ENCODE data around the gene AUTS2.

The AUTS2 gene

DNA sequence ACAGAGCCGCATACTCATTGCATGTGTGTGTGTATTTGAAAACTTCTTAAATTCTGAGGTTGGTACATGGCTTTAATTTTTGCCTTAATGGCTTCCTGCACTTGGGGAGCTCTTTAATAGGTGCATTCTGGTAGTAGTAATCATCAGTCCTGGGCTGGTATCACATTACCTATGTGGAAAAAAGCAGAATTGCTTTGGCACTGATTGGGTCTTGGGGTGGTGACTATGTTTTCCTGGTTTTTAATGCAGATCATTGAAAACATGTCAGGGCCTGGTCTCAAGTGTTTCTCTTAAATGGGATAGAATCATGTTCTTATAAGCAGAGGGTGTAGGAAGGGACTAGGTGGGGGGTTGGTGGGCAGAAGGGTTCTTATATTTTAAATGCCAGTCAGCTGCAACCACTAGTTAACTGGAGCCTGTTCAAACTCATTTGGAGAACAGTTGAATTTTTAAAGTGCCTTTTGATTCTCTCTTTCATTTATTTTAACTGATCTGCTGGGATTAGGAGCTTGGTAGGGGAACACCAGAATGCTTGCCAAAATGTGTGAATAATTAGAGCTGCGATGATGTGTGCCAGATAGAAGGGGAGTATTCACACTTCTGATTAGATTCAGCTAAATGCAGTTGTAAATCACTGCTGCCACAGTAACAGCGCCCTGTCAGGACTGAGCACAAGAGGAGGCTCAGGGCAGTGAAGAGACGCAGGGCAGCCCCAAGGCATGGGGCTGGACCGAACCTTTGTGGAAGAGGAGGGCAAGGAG is 900.1 kb downstream of the AUTS2 start:
- peak; percentile 46 for DNase-seq

DNA sequence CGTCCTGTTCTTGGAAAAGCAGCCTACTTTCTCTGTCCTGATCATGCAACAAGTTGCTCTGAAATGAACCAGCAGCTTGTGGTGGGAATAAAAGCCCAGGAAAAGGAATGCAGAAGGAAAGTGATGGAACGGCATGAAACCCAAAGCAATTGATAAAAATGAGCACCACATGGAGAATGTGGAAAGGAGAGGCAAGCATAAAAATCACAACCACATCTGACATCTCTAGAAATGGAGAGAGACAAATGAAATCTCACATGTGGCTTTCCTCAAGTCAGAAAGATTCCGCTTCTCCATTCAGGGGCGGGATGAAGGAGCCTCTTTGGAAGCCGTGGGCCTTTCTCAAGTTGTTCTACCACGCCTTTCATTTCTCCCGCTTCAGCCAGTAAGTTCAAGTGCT is 902.0 kb downstream of the AUTS2 start:
- no peak for DNase-seq

DNA sequence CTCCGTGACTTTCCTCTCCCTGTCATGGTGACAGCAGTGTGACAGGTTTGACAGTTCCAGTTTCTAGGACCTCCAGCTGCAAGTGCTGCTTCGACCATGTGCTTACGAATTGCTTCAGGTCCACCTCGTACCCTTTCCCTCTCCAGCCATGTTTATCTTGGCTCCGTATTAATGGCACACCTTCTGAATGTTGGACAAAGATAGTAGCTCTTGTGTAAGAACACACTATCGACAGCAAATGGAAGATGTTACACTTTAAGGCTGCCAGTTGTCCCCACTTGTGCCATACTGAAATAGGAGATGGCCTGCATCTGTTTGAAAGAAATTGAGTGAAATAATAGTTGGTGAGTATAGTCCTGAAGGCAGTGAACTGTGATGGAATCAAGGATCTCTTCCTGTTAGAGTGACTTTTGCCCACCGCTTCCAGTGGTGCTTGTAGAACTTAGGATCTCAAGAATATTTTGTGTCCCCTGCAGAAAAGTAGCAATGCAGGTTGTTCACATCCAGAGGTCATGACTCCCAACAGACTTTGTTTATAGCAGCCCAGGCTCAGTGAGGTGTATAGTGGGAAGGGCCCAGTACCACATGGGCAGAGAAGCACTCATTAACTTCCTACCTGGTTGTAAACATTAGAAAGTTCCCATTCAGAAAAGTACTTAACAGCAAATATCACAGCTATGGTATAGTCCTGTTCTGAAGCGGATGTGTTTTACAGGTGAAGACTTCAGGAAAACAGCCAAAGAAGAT is 904.0 kb downstream of the AUTS2 start:
- DNase-seq = no peak

DNA sequence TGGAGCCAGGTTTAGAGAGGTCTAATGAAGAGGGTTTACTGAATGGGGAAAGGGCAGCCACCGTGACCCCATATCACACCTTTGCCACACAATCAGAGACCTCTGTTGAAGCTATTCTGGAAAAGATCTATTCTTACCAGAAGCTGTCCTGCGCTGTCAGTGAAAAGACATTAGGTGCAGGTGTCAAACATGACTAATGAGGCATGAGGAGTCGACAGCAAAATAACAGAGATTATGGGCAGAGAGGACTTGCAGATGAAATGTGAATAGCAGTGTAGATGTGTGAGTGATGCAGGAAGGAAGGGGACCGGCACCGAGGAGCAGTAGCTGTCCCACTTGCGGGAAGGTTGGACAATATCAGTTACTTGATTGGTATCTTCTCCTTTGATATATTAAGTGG is 906.0 kb downstream of the AUTS2 start:
- no peak for DNase-seq

DNA sequence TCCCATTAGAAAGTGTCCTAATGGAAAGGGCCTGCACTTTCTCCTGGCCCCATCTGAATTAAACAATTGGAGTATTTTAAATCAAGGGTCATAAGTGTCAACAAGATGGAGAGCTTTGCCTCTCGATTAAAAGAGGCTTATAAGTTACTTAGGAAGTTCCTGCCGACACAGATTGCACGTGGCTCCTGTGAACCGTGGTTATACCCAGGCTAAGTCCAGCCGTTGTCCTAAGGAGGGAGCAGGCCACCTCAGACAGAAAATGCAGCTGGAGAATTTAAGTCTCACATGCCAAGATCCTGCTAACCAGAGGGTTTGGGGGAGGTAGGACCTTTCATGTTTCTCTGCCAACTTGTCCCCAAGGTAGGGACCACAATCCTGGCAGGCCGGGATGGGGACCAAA is 907.2 kb downstream of the AUTS2 start:
- DNase-seq = no peak

DNA sequence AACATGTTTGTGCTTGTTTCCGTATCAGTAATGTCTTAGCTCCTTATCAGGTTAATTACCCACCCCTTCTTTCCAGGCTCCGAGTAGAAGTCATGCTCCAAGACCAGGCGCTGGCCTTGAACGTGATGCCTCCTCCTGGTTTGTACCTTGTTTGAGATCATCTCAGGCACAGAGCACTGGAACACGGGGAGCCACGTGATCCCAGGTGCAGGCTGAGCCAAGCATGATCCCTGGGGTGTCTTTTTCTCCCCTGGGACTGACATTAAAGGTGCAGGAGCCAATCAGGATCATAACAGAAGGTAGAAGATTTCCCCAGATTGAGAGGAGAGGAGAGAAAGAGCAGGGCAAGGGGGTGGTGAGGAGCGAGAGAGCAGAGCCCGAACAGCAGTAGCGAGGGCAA is 907.6 kb downstream of the AUTS2 start:
- no peak for DNase-seq

DNA sequence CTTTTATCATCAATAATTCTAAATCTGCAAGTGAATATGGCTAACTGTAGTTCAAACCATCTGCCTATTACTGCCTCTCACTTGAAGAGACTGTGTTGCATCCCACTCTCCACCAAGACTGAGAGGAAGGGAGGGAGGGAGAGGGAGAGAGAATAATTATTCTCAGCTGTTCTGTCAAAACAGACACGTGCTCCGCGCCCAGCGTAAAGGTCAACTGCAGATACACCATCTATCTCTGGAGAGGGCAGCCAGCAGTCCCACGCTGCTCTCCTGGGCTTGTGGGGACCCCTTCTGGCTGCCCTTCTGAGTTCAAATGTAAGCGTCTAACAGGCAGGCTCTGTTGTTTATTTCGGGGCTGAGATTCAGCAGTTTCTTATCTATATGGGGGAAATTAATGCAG is 908.2 kb downstream of the AUTS2 start:
- DNase-seq = peak; percentile 50

DNA sequence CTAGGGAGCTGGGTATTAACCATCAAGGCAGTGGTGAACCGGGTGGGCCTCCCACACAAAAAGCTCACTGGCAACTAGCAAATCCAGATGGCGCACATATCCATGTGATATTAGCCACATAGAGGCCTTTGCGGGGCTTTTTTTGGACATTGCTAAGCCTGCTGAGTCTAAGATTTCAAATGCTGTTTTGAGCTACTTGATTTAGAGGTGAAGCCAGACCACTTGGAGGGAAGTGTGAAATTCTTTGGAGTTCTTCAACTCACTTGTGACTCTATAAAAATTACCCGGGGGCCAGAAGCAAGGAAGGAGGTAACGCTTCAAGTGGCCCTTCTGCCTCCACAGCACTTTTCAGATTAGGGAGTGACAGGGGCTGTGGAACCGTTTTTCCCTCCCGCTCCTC is 913.9 kb downstream of the AUTS2 start:
- DNase-seq = no peak

DNA sequence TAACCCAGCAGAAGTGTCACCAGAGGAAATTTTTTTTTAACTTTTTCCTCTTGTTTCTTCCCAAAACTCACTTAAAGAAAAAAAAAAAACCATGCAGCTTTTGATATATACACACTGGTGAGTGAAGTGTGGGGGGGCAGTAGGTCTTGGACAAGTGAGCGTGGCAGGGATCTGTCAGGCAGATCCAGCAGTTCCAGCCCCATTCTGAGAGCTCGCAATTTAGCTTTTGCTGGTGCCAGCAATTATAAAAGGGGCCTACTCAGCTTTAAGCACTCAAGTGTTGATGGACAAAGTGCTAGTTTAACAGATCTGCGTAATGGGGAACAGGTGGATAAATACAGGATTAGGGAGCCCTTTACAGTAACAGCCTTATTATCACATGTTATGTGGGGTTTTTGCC is 914.5 kb downstream of the AUTS2 start:
- peak; percentile 38 for DNase-seq

DNA sequence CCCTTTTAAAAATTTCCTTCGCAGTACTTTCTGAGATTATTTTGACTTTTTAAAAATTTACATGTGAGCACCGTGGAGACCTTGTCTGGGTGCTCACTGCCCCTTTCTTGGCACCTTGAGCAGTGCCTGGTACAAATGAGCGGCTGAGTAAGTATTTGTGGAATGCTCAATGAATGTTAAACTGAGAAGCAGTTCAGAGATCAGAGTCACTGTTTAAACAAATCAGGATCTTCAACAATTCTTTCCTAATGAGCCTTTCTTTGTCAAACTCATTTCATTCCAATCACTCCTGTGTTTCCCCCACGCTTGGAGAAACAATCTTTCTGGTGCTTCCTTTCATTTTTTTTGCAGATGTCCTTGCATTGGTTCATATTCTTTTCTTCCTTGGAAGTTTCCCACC is 922.3 kb downstream of the AUTS2 start:
- no peak for DNase-seq

DNA sequence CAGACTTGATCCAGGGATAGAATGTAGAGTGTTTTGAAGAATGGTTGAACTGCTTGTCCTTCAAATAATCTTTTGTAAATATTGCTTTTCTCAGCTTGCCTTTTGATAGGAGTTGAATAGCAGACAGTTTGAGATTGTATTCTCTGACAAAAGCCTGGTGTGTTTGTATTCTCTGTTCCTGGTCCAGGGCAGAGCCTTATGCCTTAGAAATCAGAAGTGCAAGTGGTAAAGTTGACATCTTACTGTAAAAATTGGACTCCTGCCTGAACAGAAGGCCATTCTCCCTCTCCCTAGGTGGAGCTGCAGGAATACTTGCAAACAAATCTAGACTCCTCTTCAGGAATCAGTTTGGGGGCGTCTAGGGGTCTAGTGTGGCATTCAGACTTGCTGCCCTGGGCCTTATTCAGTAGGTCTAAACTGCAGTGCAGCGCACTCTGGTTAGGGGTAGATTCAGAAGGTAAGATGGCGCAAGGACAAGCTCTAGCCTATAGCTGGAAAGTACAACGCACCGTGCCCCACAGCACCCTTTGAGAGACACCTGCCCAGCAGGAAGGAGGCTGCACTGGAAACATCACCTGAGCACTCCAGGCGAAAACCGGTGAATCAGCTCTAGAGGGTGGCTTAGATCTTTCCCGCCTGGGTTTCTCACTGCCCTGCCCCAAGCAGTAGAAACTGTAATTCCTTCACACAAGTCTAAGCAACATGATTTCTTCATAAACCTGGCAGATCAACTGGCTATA is 925.1 kb downstream of the AUTS2 start:
- DNase-seq = no peak

DNA sequence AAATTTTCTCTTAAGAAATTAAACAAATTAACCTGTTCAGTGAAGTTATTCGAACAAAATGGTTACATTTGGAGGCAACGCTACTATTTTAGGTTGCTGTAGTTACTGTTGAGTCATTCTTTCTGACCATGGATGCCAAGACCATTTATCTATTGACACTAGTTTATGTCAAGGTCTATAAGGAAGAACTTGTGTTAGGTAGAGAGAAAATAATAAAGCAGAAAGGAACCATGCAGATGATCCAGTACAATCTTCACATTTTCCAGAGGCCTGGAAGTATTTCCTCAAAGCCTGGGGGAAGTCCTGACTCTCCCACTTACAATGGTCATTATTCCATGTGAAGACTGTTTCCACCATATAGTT is 925.7 kb downstream of the AUTS2 start:
- DNase-seq = no peak

DNA sequence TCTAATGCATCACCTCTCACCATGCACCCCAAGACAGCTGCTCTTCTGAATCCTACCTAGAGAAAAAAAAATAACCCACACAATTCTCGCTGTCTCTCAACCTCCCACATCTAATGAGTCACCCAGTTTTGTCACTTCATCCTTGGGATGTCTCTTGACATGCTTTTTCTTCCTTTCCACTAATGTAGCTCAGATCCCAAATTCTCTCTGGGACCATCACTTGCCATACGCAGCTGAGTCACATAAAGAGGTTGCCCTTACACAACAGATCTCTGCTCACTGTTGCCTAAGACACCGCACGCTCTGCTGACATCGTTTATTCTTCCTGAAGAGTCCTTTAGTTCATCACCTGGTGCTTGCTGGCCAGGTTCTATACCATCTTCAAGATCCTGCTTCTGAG is 927.7 kb downstream of the AUTS2 start:
- DNase-seq = no peak

DNA sequence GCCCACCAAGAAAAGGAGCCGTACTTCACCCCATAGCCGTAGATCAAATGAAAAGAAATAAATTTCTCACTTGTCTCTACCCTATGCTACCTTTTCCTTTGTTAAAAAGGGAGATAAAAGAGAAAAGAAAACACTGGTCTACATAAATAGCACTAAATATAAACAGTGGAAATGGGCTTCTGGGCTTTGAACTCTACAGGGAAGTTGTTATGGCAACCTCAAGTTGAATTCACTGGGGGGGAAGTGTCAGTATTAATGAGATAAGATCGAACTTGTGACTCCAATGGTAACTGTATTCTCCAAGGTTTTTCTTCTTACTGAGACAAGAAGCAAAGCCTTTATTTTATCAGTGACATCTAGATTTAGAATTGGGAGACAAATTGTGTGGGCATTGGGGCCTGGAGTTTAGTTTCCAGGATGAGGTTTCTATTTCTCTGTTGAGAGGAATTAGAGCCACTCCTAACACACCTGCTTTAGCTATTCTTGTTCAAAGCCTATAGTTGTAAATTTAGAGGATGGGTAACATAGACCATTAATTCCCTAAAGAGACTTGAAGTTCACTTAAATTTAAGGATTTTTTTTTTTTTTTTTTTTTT is 929.3 kb downstream of the AUTS2 start:
- no peak for DNase-seq

DNA sequence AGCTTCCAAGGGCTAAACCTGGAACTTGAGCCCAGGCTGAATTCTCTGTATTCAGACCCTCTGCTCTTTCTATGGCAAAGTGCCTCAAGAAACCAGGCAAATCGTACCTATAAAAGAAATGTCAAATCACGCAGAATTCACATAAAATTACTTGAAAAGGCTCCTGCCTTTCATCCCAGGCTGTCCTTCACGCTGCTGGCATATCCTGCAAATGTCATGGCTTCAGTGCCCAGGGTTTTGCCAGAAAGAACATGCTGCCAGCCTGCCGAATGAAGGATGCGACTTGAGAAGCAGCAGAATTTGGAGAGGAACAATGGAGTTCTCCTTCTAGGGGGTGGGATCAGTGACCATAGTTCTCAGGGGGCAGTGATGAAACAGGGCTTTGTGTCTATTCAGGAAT is 931.2 kb downstream of the AUTS2 start:
- DNase-seq = no peak

DNA sequence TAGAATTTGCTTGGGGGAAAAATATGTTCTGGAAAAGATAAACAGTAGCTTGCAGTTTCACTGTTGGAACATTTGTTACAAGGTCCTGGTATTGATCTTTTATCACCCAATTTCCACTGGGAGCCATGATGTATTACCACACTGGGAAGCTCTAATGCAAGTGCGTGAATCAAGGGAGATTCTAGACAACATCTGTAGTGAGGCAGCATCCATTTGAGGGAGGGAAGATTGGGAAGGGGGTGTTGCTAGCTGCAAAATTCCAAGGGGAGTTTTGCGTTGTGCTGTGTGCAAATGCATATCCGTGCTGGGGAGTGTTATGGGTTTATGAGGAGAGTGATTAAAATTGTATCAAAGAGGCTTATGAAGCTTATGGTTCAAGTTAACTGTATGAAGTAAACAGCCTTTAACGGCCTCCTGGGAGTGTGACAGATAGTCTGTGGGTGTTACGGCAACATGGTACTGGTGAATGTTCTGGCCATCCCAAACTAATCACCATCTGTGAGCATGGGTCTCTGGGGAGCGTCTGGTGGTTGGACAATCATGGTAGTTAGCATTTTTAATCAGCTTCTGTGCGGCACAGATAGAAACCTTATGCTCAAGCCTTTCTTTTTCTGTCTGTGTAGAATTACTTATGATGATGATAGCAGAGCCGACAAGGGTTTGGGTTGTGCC is 931.8 kb downstream of the AUTS2 start:
- peak; percentile 87 for DNase-seq

DNA sequence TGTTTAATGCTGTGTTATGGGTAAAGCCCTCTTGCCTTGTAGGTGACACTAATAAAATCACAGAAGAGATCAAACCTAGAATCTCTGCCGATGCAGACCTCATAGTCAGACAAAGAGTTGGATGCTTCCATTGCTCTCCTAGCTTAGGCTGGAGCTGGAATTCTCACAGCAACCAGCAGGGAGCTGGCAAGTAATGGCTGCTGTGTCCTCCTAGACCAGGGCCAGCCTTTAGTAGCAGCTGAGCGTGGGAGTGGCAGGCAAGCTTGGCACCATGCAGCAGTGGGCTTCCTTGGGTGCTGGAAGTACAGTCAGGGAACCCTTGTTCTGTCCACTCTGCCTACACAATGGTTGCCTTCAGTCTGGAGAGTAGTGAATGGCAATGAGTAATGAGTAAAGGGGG is 935.3 kb downstream of the AUTS2 start:
- no peak for DNase-seq

DNA sequence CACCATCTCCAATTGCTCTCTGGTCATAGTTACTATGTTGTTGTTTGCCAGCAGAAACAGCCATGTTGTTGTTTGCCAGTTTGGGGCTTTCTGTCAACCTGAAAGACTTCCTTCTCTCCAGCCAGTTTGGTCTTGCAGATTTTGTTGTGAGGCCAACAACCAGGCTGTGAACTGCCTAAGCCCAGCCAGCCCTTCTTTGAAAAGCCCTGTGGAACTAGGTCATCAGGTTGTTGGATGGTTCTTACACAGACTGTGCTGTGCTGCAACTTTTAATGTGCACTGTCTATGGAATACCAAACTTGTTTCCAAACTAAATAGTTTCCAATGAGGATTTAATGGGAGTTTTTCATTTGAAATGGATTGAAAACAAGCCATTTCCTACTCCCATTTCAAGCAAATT is 940.9 kb downstream of the AUTS2 start:
- no peak for DNase-seq

DNA sequence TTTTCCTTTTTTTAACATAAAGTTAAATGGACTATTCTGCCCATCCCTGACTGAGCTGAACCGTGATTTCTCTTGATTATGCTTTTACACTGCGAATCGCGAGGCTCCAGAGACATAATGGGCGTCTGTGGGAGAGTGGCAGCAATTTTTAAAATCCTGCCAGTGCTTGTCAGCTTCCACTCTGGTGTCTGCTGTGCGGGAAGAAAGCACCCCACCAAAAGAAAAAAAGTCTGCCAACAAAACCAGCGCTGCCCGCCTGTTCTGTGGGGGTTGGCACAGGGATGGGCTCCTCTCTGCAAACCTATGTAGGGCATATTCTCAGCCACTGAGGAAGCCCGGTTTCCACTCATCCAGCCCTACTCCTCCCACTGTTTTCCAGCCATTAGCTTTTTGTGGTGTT is 941.3 kb downstream of the AUTS2 start:
- DNase-seq = no peak

DNA sequence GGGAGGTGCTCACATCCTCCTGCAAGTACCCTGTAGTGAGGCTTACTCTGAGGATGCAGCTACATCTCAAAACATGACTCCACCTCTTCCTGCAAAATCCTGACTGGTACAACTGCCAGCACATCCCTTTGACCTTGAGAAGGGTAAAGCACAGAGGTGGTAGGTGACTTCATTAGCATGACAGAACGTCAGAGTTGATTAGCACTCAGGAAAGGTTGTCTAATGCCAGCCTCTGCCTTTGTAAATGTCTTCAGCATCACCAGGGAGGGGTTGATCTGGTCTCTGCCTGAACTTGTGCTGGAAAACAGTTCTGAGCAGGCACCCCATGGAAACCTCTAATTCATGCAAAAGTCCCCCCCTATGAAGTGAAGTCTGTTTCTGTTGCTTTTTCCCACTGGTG is 942.4 kb downstream of the AUTS2 start:
- DNase-seq = no peak

DNA sequence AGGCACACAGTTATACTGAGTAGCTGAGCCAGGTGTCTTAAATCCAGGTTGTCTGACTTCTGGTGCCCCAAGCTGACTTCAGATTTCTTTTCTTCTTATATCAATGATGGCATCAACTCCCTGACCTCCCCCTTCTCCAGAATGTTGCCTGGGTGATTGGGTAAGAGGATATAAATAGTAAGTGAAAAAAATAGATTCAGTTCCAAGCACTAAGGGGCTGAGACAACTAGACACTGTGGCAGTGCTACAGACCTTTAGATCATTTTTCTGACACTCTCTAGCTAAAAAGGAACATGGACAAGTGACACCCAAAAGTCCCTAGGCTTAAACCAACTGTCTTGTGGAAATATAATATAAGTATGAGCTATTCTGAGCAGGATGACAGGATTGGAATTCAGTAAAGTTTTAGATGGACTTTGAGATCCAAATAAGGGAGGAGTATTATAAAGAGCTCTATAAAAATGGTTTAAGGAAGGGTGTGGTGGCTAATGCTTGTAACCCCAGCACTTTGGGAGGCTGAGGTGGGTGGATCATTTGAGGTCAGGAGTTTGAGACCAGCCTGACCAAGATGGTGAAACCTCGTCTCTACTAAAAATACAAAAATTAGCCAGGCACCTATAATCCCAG is 944.6 kb downstream of the AUTS2 start:
- no peak for DNase-seq

DNA sequence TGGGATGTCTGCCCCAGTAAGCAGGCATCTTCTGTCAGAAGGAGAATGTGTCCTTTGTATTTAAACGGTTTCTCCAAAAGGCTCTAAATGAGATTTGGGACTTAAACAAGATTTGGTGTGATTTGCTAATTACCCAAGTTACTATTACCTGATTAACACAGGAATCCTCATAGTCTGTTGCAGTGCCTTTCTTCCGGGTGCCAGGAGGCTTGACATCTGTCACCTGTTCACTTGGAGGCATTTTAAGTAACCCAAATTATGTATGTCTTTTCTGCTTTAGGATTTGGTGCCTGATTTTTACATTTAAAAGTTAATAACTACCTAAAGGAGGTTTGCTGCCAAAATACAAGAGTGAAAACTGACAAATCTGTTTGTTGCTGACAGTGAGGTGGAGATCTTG is 945.7 kb downstream of the AUTS2 start:
- no peak for DNase-seq

DNA sequence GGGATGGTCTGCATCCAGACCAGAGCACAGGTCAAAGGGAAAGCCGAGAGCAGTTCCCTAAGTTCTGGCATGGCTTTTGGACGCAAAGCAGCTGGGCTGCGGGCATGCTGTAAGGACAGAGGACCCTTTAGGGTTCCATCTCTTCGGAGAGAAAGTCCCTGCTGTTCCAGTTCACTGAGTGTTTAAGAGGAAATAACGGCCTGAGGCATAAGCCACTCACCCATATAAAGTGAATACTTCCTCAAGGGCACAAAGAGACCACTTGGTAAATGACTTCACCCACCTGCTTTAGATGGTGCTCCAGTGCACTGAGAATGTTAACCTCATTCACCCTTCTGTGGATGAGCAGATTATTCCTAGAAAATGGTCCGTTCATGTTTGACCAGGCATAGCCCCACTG is 946.9 kb downstream of the AUTS2 start:
- no peak for DNase-seq
